Endothelial cell of umbilical vein (primary cell): ENCODE measurements around the gene MAP2K7. TPM values are rescaled to one million over a fixed set of nuclear protein-coding genes. Genes with fewer than 3 reads are reported as not detected.

ENCODE experiments used
- BruUV-seq: library from RNA; stranded (reverse); fragments of 400-500 nt; replicated peaks from 2 replicates; lab custom pipeline; 2021; lab: Mats Ljungman, UMichigan
- CTCF ChIA-PET: fragments of 300-600, 350-600 bp; sonication (Branson Sonifier 250); formaldehyde crosslinking; loops from one replicate; lab custom pipeline; 2021; ENCODE audit warnings: antibody characterized with exemption, inconsistent platforms; lab: Charles Lee
- POLR2A ChIA-PET: fragments of 300-600, 350-600 bp; sonication (Branson Sonifier 250); formaldehyde crosslinking; loops from one replicate; lab custom pipeline; 2021; ENCODE audit warnings: antibody characterized with exemption, inconsistent platforms; lab: Charles Lee
- DNase-seq: peaks from one replicate; pipeline ENCODE4 v3.0.0-alpha.2; 2011; ENCODE audit warnings: low read depth, low spot score
- FAIRE-seq: peaks from 2 replicates; lab custom pipeline; 2011; peaks lifted over from hg19 to GRCh38; lab: Jason Lieb, UNC
- H2AFZ ChIP-seq: 2 replicates; pipeline ENCODE4 v1.6.0; 2012; ENCODE audit warnings: low read depth, low read length, control low read depth, inconsistent platforms
- H3K27ac ChIP-seq: 2 replicates; pipeline ENCODE4 v1.5.1; 2011; ENCODE audit warnings: low read depth, mild to moderate bottlenecking, control low read depth, low read length, moderate library complexity; ENCODE audit not compliant: insufficient read depth
- H3K27me3 ChIP-seq, 2 experiments: 2 replicates each; pipeline versions ENCODE4 v1.6.0 to v1.6.1; 2011; ENCODE audit warnings: low read length in 2 of 2, mixed read lengths in 1 of 2; ENCODE audit not compliant: control insufficient read depth in 2 of 2, insufficient read depth in 2 of 2
- H3K36me3 ChIP-seq, 2 experiments: 2 replicates in 1 of 2; 3 replicates in 1 of 2; pipeline ENCODE4 v1.5.1; 2011; ENCODE audit warnings: low read length in 2 of 2, mild to moderate bottlenecking in 1 of 2, moderate library complexity in 1 of 2; ENCODE audit not compliant: control insufficient read depth in 2 of 2, insufficient read depth in 2 of 2; ENCODE audit errors: extremely low read depth in 1 of 2
- H3K4me1 ChIP-seq: 3 replicates; pipeline ENCODE4 v1.5.1; 2011; ENCODE audit warnings: mild to moderate bottlenecking, low read length; ENCODE audit not compliant: control insufficient read depth, insufficient read depth; ENCODE audit errors: extremely low read depth
- H3K4me2 ChIP-seq: 2 replicates; pipeline ENCODE4 v1.6.1; 2011; ENCODE audit warnings: low read length, control low read depth, mixed read lengths; ENCODE audit not compliant: insufficient read depth
- H3K4me3 ChIP-seq, 3 experiments: fragments of 200-600 bp in 1 of 3; sonication (generic), shearing (Covaris generic) in 1 of 3; replicated peaks in 1 of 3; 2 replicates each; pipeline ENCODE4 v1.5.1; 2011 to 2016; ENCODE audit warnings: control low read depth in 3 of 3, low read length in 3 of 3, mild to moderate bottlenecking in 2 of 3, inconsistent platforms in 1 of 3, low read depth in 1 of 3, moderate library complexity in 1 of 3; ENCODE audit not compliant: insufficient read depth in 1 of 3
- H3K79me2 ChIP-seq: 2 replicates; pipeline ENCODE4 v1.6.0; 2012; ENCODE audit warnings: low read length, inconsistent platforms; ENCODE audit not compliant: control insufficient read depth, insufficient read depth
- H3K9ac ChIP-seq: replicated peaks from 2 replicates; pipeline ENCODE3; 2011; ENCODE audit warnings: low read length, control low read depth; ENCODE audit not compliant: insufficient read depth; ENCODE audit errors: extremely low read depth
- H3K9me1 ChIP-seq: replicated peaks from 3 replicates; pipeline ENCODE4 v1.6.0; 2011; ENCODE audit warnings: mild to moderate bottlenecking, low read length; ENCODE audit not compliant: control insufficient read depth, insufficient read depth; ENCODE audit errors: extremely low read depth
- H3K9me3 ChIP-seq: replicated peaks from 2 replicates; pipeline ENCODE4 v1.5.1; 2012; ENCODE audit warnings: low read length, inconsistent platforms; ENCODE audit not compliant: control insufficient read depth, insufficient read depth
- H4K20me1 ChIP-seq: replicated peaks from 2 replicates; pipeline ENCODE3; 2011; ENCODE audit warnings: mild to moderate bottlenecking, low read length; ENCODE audit not compliant: control insufficient read depth, insufficient read depth; ENCODE audit errors: extremely low read depth
- EZH2 ChIP-seq: IDR thresholded peaks from 2 replicates; pipeline ENCODE4 v1.6.1; 2012; ENCODE audit warnings: borderline replicate concordance, low read depth, mild to moderate bottlenecking, moderate library complexity, low read length, inconsistent platforms; ENCODE audit not compliant: severe bottlenecking
- FOS ChIP-seq: IDR thresholded peaks from 2 replicates; pipeline ENCODE4 v1.6.1; 2011; ENCODE audit warnings: mild to moderate bottlenecking, low read length, moderate library complexity, borderline replicate concordance; ENCODE audit not compliant: insufficient read depth
- JUN ChIP-seq: IDR thresholded peaks from 2 replicates; pipeline ENCODE4 v1.6.1; 2011; ENCODE audit warnings: borderline replicate concordance, low read depth; ENCODE audit not compliant: insufficient read length, insufficient read depth
- POLR2A ChIP-seq: IDR thresholded peaks from 2 replicates; pipeline ENCODE4 v1.6.1; 2012; ENCODE audit warnings: low read depth, mild to moderate bottlenecking, control low read depth, low read length
- dilution Hi-C: fragments of 300-500 bp; cut with MboI; formaldehyde crosslinking; loops from one replicate; pipeline ENCODE4 v1.15.0; 2019; ENCODE audit warnings: low sequenced_read_pairs; ENCODE audit not compliant: extremely low pct_ligation_motif_present
- intact Hi-C: fragments of 100-400 bp; cut with micrococcal nuclease; formaldehyde crosslinking; loops from one replicate; pipeline ENCODE4 v1.10.0; 2022
- polyA plus RNA-seq, 4 experiments: library from polyadenylated mRNA; depleted of rRNA in 3 of 4; stranded (reverse) in 3 of 4; unstranded in 1 of 4; fragments of >200 nt; gene quantifications; 2 replicates each; pipeline versions ENCODE4 v1.2.1 to v1.2.3, GENCODE V29; 2011 to 2012; ENCODE audit warnings: missing spikeins in 1 of 4
- total RNA-seq: library from RNA; stranded (reverse); gene quantifications from 2 replicates; pipeline ENCODE4 v1.2.3, GENCODE V29; 2021
- TF ChIP-seq, protein P1 (sequence below), 2 donors: IDR thresholded peaks; 1 replicate in 1 of 2; 2 replicates in 1 of 2; pipeline ENCODE4 v1.5.1; 2011; ENCODE audit warnings: low read length in 2 of 2, mild to moderate bottlenecking in 2 of 2, moderate library complexity in 2 of 2, control low read depth in 1 of 2, inconsistent platforms in 1 of 2, low read depth in 1 of 2; ENCODE audit not compliant: insufficient read depth in 1 of 2; ENCODE audit errors: extremely low read depth in 1 of 2
- TF ChIP-seq, protein P2 (sequence below): IDR thresholded peaks from 2 replicates; pipeline ENCODE4 v1.6.1; 2011; ENCODE audit not compliant: insufficient read depth, insufficient read length

The MAP2K7 gene
- total and polyA plus RNA-seq, 2 donors (not counting 3 experiments of a cell fraction or from before 2014, with no cell fraction given) = 13.8 to 36.0 TPM

DNA sequence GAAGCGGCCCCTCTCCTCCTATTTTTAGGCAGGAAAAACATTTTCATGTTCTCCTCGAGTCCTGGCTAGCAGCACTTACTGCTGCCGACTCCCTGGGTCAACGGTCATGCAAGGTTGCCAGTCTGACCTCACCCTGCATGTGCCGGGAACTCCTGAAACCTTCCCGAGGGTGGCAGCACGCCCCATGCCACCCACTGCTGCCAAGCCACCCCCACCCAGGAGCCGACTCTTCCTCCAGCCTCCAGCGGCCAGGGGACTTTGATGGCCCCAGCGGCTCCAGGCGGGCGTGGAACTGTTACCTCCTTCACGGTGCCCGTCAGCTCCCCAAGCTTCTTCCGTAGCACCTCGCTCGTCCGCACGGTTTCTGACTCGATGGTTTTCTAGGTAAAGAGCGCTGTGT, 31.1 kb downstream of the MAP2K7 start:
- H3K36me3 ChIP-seq = peaks cover 10 to 58% of the 10 kb centered on the region in 2 experiments
- POLR2A ChIA-PET = no interaction called here
- dilution Hi-C loops = no loop called here

DNA sequence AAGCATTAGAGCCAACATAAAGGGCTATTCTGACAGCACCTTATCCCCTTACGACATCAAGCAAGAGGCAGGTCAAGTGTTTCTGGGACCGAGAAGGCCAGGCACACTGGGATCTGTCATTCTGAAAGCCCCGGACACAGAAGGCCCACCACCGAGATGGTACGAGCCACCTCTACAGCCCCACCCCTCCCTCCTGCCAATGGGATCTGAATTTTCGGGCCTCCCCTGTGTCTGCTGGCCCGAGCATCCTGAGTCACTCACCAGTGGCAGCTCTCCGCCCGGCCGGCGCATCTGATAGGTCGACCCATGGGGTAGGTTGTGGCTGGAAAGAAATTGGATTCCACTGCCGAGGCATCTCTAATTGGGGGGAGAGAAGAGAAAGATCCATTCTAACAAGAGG, 37.2 kb downstream of the MAP2K7 start:
- H3K79me2 ChIP-seq = peaks cover 22% of the 10 kb centered on the region
- dilution Hi-C loops = no loop called here
- H4K20me1 ChIP-seq = no peaks in the 10 kb centered on the region
- no peak overlapping the region for H3K4me3 ChIP-seq
- POLR2A ChIA-PET = no interaction called here
- H3K4me1 ChIP-seq = peaks cover 9% of the 10 kb centered on the region
- TF ChIP-seq FOS (no peak), POLR2A (no peak), EZH2 (no peak)
- TF ChIP-seq, protein P1, sequence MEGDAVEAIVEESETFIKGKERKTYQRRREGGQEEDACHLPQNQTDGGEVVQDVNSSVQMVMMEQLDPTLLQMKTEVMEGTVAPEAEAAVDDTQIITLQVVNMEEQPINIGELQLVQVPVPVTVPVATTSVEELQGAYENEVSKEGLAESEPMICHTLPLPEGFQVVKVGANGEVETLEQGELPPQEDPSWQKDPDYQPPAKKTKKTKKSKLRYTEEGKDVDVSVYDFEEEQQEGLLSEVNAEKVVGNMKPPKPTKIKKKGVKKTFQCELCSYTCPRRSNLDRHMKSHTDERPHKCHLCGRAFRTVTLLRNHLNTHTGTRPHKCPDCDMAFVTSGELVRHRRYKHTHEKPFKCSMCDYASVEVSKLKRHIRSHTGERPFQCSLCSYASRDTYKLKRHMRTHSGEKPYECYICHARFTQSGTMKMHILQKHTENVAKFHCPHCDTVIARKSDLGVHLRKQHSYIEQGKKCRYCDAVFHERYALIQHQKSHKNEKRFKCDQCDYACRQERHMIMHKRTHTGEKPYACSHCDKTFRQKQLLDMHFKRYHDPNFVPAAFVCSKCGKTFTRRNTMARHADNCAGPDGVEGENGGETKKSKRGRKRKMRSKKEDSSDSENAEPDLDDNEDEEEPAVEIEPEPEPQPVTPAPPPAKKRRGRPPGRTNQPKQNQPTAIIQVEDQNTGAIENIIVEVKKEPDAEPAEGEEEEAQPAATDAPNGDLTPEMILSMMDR (IDR thresholded peaks at IDR 0.05; ENCODE audit: extremely low read depth in 1 of 2, insufficient read depth in 1 of 2, low read depth in 1 of 2, low read length in 2 of 2) = no peak
- TF ChIP-seq, protein P2, sequence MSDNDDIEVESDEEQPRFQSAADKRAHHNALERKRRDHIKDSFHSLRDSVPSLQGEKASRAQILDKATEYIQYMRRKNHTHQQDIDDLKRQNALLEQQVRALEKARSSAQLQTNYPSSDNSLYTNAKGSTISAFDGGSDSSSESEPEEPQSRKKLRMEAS = no peak
- DNase-seq (no peak), FAIRE-seq (no peak)
- H3K9me1 ChIP-seq = no peaks in the 10 kb centered on the region
- H3K9ac ChIP-seq = no peak overlapping the region
- H3K9me3 ChIP-seq = no peaks in the 10 kb centered on the region
- no peak overlapping the region for H3K4me2 ChIP-seq
- no peaks in the 10 kb centered on the region for H3K27me3 ChIP-seq
- no peak overlapping the region for H2AFZ ChIP-seq
- H3K36me3 ChIP-seq = peaks cover 3 to 16% of the 10 kb centered on the region in 2 experiments
- CTCF ChIA-PET = interaction anchor here (0.9 kb wide), 1 partner anchor 12 kb away, joined by 3 read pairs; no protein-coding TSS in a partner anchor
- intact Hi-C loops = no loop called here
- no peak overlapping the region for H3K27ac ChIP-seq
- no TSS peak for BruUV-seq

More for the DNA sequence above, 31.1 kb downstream of the MAP2K7 start:
- H3K4me1 ChIP-seq = no peaks in the 10 kb centered on the region
- no peak overlapping the region for H2AFZ ChIP-seq
- no peaks in the 10 kb centered on the region for H3K9me1 ChIP-seq
- no peaks in the 10 kb centered on the region for H3K27me3 ChIP-seq
- no peak for FAIRE-seq
- intact Hi-C loops = no loop called here
- no peaks in the 10 kb centered on the region for H3K9me3 ChIP-seq
- CTCF ChIA-PET = interaction anchor here (0.7 kb wide), 1 partner anchor 571 kb away, joined by 4 read pairs; no protein-coding TSS in a partner anchor
- DNase-seq = no peak
- H4K20me1 ChIP-seq = no peaks in the 10 kb centered on the region
- H3K4me2 ChIP-seq = no peak overlapping the region
- TF ChIP-seq JUN = no peak
- no peaks in the 10 kb centered on the region for H3K79me2 ChIP-seq
- H3K9ac ChIP-seq = no peak overlapping the region
- no peak overlapping the region for H3K27ac ChIP-seq
- H3K4me3 ChIP-seq = no peak overlapping the region
- no TSS peak for BruUV-seq
